ENCODE measurements around the gene SIGLEC9.

Gene SIGLEC9

DNA sequence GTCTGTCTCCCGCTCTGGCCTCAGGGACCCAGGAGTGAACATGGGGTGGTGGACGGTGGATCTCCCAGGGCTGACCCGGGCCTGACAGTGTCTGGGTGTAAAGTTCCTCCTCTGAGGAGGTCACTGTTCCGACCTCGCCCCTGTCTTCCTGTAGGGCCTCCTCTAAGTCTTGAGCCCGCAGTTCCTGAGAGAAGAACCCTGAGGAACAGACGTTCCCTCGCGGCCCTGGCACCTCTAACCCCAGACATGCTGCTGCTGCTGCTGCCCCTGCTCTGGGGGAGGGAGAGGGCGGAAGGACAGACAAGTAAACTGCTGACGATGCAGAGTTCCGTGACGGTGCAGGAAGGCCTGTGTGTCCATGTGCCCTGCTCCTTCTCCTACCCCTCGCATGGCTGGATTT, at the start of gene SIGLEC9:
TSS of gene SIGLEC9 (plus strand) at position 178 of the 400 bp plus-strand sequence. CDS start at position 247, 69 bp downstream.
- DNase-seq (ENCODE audit: low read depth in 3 of 3) = no peak

DNA sequence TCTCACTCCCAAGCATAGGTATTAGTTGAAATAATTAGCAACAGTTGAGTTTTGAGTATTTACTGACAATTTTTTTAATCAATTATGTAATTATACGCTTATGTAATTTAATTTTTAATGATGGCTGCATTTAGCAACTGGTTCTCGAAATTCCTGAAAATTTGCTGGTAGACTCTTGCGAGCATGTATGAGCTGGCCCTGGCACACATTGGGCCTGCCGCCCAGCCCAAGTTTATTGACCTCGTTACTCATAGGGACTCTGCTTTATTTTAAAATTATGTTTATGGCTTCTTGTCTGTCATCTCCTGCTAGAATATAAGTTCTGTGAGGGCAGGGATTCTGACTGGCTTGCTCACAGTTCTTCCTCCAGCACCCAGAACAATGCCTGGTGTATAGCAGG, 48.7 kb upstream of the SIGLEC9 start:
- DNase-seq (ENCODE audit: low read depth in 3 of 3) = no peak

DNA sequence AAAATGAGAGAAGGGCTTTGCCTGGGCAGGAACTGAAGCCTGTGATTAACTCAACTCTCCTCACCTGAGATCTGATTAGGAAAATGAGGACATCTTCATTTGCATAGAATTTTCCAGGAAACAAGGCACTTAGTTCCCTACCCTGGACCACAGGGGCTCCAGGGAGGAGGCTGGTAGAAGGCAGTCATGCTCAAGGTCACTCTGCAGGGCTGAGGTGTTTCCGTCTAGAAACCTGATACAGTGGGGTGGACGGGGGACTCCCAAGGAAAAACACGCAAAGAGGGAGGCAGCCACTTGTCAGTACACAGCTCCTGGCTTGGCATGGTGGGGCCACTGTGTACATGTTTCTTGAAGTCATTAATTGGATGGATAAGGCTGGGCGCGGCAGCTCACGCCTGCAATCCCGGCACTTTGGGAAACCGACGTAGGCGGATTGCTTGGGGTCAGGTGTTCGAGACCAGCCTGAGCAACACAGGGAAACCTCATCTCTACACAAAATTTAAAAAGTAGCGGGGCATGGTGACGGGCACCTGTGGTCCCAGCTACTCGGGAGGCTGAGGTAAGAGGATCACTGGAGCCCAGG, 48.0 kb upstream of the SIGLEC9 start:
- no peak for DNase-seq (ENCODE audit: low read depth in 3 of 3)

DNA sequence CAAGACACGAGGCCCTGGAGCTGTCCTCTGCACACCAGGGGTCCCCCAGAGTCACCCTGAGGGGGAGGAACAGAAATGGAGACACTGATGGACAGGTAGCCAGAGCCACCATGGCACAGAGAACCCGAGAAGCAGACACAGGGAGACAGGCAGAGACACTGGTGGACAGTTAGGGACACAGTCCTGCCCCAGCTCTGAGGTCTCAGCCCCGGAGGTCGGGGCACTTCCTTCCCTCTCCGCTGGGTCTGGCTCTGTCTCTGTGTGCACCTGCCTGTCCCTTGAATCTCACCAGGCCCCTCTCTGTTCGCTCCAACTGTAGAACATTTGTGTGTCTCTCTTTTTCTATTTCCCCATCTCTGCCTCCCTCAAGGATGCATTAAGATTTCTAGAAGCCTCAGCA, 46.6 kb upstream of the SIGLEC9 start:
- no peak for DNase-seq (ENCODE audit: low read depth in 3 of 3)

DNA sequence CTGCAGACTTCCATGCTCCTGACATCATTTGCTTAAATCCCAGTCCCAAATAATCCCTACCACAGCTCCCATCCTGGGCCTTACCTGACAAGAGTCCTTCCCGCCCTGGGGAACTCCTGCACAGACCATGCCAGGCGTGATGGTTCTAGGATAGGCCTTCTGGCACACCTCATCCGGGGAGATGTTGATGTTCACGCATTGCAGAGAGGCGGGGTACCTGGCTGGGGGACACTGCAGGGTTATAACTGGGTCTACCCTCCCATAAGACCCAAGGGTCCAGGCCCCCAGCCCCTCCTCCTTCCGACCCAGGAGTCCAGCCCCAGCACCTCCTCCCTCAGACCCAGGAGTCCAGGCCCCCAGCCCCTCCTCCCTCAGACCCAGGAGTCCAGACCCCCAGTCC, 46.0 kb upstream of the SIGLEC9 start:
- no peak for DNase-seq (ENCODE audit: low read depth in 3 of 3)

DNA sequence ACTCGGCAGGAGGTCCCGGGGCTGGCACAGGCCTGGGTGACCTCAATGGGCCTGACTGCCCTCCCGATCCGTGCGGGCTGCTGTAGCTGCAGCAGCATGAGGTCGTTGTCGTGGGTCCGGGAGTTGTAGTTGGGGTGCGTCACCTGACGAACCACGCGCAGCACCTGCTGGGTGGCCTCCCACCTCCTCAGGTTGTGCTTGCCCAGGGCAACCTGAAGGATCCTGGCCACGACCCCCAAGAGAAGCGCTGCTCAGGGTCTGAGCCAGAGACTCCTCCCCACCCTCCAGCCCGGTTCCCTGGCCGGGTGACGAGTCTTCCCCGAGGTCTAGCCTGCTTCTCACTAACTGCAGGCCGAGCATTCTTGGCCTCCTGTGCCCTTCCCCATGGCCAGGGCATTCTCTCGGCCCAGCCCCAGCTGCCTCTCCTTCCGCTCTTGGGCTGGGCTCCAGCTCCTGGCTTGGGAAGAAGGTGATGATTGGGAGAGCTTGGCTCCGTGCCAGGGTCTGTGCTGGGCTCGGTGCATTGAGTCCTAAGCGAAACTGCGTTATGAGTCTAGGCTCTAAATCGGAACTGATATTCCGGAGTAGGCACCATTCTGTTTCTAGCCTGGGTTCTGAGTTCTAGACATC, 45.1 kb upstream of the SIGLEC9 start:
- no peak for DNase-seq (ENCODE audit: low read depth in 3 of 3)

DNA sequence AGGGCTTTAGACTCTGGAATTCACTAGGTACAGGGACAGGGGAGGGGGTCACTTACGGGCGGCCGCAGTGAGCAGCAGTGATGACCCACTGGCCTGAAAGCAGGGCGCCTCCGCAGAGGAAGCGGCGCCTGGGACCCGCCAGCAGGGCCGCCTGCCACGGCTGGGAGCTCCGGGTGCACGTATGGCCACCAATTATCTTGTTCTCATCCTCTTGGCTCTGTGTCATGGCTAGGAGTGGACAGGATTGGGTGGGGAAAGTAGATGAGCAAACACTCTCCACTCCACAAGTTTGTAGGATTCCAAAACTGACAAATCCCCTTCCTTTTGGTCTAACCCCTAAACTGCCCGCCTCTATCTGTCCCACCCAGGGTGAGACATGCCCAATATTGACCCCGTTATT, 43.2 kb upstream of the SIGLEC9 start:
- no peak for DNase-seq (ENCODE audit: low read depth in 3 of 3)

DNA sequence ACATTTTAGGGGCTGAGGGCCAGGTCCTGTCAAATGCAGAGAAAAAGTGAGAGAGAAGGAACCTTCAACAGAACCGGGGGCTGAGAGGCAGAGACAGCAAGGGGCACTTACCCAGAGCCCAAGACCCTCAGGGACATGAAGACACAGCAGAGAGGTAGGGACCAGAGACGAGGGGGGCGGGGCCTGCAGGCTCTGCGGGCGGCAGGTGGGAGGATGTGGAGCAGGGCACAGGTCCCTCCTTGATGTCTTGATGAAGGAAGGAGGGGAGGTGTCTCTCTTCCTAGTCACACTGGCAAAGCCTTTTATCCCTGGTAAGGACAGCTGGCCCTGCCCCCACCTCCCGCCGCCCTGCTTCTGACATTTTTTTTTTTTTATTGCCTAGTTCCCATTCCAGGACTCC, 42.1 kb upstream of the SIGLEC9 start, which contains the start of gene KLK14:
TSS of gene KLK14 (minus strand) at position 277 of the 400 bp plus-strand sequence. CDS start at position 4, 273 bp downstream.
- DNase-seq (ENCODE audit: low read depth in 3 of 3) = no peak

DNA sequence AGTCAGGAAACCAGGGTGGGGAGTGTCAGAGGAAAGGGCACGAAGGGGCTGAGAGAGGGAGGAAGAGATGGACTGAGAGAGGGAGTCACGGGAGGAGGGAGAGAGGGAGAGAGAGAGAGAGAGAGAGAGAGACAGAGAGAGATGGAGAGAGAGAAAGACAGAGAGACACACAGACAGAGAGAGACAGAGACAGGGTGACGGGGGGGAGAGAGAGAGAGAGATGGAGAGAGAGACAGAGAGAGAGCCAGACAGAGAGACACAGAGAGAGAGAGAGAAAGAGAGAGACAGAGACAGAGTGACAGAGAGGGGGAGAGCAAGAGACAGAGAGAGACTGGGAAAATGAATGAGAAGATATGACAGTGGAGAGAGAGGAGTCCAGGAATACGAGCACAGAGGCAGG, 41.5 kb upstream of the SIGLEC9 start:
- DNase-seq (ENCODE audit: low read depth in 3 of 3) = no peak

DNA sequence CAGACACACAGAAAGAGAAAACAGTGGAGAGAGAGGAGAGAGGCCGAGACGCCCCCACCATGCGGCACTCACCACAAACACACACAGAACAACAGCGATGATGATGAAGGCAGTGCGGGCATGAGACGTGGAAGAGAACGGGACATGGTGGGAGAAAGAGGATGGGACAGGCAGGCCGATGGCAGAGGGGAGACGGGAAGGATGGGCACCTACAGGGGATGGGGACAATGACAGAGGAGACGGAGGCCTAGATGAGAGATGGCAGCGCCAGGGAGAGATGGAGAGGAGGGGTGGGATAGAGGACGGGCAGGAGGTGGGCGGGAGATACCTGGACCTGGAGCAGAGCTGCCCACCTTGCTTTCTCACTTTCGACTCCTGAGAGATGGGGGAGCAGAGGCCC, 40.9 kb upstream of the SIGLEC9 start:
- no peak for DNase-seq (ENCODE audit: low read depth in 3 of 3)

DNA sequence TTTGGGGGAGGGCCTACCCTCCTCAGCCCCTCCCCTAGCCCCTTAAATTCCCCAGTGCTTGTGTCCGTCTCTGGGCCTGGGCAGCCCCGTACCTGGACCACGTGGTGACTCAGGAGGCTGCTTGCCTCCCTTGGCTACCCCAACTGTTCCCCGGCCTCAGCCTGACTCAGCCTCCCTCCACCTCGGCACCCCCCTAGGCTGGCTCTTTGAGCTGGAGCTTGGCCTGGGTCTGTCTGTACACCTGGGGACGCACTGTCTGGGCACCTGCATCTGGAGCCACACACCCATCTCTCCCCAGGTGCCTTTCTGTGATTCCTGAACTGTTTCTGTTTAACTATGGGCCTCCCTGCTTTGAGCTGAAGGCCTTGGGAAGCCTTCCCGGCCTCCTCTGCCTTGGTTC, 40.2 kb upstream of the SIGLEC9 start:
- no peak for DNase-seq (ENCODE audit: low read depth in 3 of 3)

DNA sequence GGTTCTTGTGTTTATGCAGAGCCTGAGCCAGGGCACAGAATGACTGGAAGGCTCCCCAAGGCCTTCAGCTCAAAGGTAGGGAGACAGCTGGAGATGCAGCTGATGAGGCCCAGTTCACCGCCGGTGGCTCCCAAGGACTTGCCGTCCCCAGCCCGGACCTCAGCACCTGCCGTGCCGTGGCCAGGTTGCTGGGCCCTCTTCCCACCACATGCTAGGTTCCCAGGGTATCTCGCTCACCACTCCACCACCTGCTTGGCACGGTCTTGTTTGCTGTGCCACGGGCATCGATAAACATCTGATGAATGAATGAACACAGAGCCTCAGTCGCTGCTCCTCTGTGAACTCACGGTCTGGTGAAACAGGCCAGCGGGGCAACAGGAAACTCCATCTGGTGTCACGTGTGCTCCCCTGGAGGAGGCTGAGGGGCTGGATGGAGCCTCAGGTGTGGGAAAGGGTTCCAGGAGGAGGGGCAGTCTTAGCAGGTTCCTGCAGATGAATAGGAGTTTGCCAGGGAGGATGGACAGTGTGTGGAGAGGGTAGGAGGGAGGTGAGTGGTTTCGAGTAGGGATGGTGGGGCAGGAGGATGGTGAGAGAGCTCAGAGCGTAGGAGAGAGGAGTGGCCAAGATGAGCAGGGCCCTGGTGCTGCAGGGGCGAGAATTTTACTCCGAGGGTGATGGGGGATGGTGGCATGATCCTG, 38.4 kb upstream of the SIGLEC9 start:
- no peak for DNase-seq (ENCODE audit: low read depth in 3 of 3)

DNA sequence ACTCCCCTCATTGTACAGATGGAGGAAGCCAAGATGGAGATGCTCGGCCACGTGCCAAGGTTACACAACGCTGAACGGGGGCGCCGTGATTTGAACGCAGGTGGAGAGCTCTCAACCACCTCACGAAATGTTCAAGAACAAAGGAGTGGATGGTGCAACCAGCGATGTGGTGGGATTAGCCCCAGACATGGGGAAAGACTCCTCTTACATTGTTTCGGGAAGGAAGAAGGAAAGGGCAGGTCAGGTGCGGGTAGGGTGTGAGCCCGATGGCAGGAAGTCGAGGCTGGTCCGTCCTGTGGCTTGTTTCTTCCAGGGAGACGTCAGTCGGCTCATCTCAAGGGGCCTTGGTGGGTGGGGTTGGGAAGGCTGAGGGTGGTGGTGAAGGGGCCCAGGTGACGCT, 34.9 kb upstream of the SIGLEC9 start:
- no peak for DNase-seq (ENCODE audit: low read depth in 3 of 3)

DNA sequence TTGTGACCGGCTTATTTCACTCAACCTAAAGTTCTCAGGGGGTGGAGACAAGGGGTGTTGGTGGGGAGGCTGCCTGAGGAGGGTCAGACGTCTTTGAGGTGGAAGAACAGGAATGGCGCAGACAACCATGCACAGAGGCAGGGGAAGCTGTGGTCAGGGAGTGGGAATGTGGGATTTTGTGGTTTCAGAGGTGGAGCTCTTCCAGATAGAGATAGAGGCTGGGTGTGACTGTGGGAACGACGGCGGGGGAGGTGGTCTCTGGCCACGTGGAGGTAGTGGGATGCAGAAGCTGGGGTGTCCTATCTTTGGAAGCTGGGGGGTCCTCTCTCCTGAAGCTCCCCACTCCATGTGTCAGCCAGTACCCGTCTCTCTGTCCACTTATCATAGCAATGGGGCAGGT, 34.2 kb upstream of the SIGLEC9 start:
- no peak for DNase-seq (ENCODE audit: low read depth in 3 of 3)

DNA sequence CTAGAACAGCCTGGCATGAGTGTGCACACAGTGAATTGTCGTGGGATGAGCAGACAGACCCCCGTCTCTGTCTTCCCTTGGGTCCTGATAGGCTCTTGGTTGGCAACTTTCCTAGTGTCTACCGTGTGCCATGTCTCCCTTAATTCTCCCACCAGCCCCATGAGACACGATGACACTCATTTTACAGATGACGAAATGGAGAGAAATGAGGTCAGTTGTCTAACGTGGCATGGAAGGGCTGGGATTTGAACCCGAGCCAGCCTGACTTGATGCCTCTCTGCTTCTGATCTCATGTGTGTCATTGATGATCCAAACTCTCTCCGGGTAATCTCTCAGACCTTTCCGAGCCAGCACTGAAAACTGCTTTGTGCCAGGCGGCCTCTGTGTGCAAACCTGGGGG, 33.6 kb upstream of the SIGLEC9 start:
- no peak for DNase-seq (ENCODE audit: low read depth in 3 of 3)

DNA sequence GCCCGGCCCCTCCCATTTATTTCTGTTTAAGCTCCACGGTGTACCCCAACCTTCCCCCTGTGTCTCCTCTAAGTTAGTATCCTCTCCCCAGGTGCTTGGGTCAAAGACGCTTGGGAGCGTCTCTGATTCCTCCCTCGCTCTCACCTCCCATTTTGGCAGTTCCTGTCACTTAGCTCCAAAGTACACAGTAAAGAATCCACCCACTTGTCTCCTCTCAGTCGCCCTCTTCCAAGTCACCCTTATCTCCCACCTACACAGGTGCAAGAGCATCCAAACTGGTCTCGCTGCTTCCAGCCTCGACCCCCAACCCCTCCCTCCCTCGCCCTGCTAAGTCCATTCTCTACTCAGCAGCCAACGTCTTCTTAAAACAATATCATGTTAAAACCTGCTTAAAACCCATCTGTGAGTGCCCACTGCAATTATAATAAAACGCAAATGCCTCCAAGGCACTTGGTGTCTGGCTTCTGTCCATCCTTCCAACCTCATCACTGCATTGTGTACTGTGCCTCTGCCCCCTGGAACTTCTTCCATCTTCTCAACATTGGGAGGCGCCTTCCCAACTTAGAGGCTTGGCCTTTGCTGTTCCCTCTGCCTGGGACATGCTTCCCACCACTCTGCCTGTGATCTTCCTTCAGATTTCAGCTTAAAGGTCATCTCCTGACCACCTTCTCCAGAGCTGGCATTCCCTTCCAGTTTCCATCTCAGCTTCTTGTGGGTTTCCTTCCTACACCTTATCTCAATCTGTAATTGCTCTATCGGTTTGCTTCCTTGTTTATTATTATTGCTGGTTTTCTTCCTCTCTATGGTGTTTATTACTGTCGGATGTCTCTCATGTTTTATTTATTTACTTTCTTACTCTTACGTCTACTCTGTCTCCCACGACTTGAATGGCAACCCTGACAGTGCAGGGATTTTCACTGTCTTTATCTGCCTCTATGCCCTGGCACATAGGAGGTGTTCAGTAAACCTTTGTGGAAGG, 32.5 kb upstream of the SIGLEC9 start:
- DNase-seq (ENCODE audit: low read depth in 3 of 3) = no peak

DNA sequence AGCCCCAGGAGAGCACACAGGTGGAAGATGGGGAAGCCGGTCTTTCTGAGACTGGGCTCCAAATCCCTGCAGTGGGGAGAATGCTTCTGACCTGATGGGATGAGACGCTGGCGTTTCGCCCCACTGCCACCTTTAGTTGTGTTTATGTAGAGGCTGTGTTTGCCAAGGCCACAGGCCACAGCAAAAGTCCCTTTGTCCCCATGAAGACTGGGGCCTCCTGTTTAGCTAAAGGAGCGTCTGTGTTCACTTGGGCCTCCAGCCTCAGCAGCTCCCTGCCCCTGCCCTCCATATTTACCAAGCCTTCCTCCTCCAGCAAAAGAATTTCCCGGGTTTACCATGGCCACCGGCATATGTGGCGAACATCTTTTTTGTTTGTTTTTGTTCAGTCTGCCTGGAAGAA, 31.6 kb upstream of the SIGLEC9 start:
- DNase-seq (ENCODE audit: low read depth in 3 of 3) = no peak

DNA sequence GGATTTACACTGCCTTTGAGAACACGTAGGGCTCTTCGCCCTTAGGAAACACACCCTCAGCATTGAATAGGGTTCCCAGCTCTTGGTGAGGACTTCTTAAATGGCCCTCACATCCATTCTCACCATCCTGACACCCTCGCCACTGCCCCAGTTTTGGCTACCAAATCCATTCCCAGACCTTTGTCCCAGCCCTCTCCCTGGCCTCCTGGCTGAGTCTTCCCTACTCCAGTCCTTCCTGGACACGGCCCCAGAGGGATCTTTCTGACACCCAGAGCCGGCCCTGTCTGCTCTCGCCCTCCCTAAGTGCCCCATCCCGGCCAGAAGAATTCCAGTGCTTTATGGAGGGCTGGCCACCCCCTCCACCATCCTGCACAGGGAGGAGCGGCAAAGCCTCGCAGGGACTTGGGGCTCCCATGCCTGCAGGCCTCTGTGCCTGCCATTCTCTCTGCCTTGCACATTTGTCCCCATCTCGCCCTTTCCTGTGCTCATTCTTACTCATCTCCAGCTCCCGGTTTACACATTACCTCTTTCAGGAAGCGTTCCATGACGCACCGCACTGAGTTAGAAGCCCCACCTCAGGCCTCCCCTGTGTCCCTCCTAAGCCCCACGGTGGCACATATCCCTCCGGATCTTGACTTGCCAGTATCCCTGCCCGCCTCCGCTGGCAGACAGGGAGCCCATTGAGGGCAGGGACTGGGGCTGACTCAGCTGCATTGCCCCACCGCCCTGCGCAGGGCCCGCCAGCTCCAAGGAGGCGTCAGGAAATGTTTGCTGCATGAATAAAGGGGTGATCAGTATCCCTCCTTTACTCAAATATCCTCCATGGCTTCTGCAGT, 31.0 kb upstream of the SIGLEC9 start:
- DNase-seq (ENCODE audit: low read depth in 3 of 3) = no peak

DNA sequence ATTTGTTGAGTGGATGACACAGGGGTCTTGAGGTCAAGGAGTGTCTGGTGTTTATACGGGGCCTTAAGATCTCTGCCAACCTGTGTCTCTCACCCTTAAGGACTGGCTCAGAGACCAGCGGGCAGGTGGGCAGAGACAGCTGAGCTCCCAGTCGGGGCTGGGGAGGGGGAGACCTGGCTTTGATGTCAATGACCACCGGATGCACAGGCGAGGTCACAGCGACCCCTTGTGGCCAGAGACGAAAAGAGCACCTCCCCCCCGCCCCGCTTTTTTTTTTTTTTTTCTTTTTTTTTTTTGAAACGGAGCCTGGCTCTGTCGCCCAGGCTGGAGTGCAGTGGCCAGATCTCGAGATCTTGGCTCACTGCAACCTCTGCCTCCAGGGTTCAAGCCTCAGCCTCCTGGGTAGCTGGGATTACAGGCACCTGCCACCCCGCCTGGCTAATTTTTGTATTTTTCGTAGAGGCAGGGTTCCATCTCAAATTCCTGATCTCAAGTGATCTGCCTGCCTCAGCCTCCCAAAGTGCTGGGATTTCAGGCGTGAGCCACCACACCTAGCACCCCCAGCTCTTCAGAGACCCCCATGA, 29.9 kb upstream of the SIGLEC9 start:
- no peak for DNase-seq (ENCODE audit: low read depth in 3 of 3)

DNA sequence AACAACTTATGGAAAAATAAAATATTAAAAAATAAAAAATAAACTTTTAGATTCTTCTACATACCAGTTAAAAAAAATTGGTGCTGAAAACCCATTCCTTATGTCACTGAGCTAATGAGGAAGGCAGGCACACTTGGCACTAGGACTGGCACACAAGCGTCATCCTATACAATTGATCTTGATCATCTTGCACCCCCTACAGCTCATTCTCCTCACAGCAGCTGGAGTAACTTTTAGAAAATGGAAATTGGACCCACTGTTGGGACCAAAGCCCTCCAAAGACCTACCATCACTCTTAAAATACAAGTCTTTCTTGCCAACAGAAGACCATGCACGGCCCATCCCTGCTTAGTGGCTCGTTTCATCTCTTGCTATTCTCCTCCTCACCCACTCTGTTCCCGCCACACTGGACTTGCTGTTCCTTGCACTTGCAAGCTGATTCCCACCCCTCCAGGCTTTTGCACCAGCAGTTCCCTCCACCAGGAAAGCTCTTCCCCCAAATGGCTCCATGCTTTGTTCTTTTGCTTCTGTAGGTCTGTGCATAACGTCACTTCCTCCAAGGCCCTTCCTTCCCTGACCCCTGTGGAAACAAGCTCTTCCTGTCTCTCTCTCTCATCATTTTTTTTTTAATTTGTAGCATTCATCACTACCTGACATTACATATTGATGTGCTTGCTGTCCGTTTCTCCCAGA, 28.1 kb upstream of the SIGLEC9 start:
- DNase-seq (ENCODE audit: low read depth in 3 of 3) = no peak

Measured in stimulated activated CD4-positive, alpha-beta T cell treated with anti-CD3 and anti-CD28 coated beads, TNF-alpha, amount 100 ng/mL, for 24 hours (primary cell).